Breast epithelium (tissue), 3 donors: ENCODE measurements around the gene NAP1L4.

Experiments used
- CTCF ChIP-seq, 3 donors: fragments of 450-650 bp; IDR thresholded peaks; one replicate each; pipeline ENCODE4 v1.5.1; 2016 to 2017; ENCODE audit warnings: antibody characterized with exemption in 3 of 3, mild to moderate bottlenecking in 3 of 3, moderate library complexity in 3 of 3
- POLR2A ChIP-seq: fragments of 450-650 bp; IDR thresholded peaks from one replicate; pipeline ENCODE4 v1.6.1; 2016; ENCODE audit warnings: antibody characterized with exemption, mild to moderate bottlenecking, moderate library complexity
- POLR2AphosphoS5 ChIP-seq, 3 donors: sonication (generic); formaldehyde crosslinking; IDR thresholded peaks; one replicate each; pipeline ENCODE4 v1.6.1; 2017; ENCODE audit warnings: antibody characterized with exemption in 3 of 3

- TF ChIP-seq CTCF (IDR thresholded peaks at IDR 0.05), result no peak
- TF ChIP-seq POLR2A, result no peak
- no peak for TF ChIP-seq POLR2AphosphoS5 (IDR thresholded peaks at IDR 0.05)
Measured at GRCh38 chr11:3035333-3035732, 43.2 kb upstream of the NAP1L4 start.
